SK-N-SH treated with all-trans-retinoic acid at 6 μM for 48 hours (cell line): Measurements from ENCODE around the gene MRTFA.

Experiments
- BACH2 ChIP-seq: fragments of 250-450 bp; sonication (Bioruptor Pico); IDR thresholded peaks from 2 replicates; pipeline ENCODE4 v1.9.0; 2021; ENCODE audit warnings: mild to moderate bottlenecking, borderline replicate concordance
- ESRRG ChIP-seq: fragments of 250-450 bp; sonication (Bioruptor Pico); IDR thresholded peaks from 2 replicates; pipeline ENCODE4 v1.6.1; 2021; ENCODE audit warnings: mild to moderate bottlenecking
- OSR1 ChIP-seq: fragments of 250-450 bp; sonication (Bioruptor Pico); IDR thresholded peaks from 2 replicates; pipeline ENCODE4 v1.8.0; 2022; ENCODE audit warnings: moderate library complexity, mild to moderate bottlenecking, inconsistent platforms
- PPARA ChIP-seq: fragments of 250-450 bp; sonication (Bioruptor Pico); IDR thresholded peaks from 2 replicates; pipeline ENCODE4 v1.5.0; 2020; ENCODE audit warnings: mild to moderate bottlenecking, borderline replicate concordance
- TCF4 ChIP-seq: fragments of 250-450 bp; sonication (Bioruptor Pico); IDR thresholded peaks from 2 replicates; pipeline ENCODE4 v1.8.0; 2021; ENCODE audit warnings: mild to moderate bottlenecking, moderate library complexity, borderline replicate concordance
- TOX ChIP-seq: fragments of 250-450 bp; sonication (Bioruptor Pico); IDR thresholded peaks from 2 replicates; pipeline ENCODE4 v1.8.0; 2021; ENCODE audit warnings: mild to moderate bottlenecking, moderate library complexity, borderline replicate concordance
- ZFP30 ChIP-seq: fragments of 450-650 bp; formaldehyde crosslinking; IDR thresholded peaks from 2 replicates; pipeline ENCODE4 v1.5.0; 2022; ENCODE audit warnings: mild to moderate bottlenecking, moderate library complexity
- ZNF565 ChIP-seq: fragments of 450-650 bp; formaldehyde crosslinking; conservative IDR thresholded peaks from 2 replicates; pipeline ENCODE4 v1.5.0; 2020; ENCODE audit warnings: low read depth, mild to moderate bottlenecking, moderate library complexity
- ZNF70 ChIP-seq: fragments of 450-650 bp; formaldehyde crosslinking; IDR thresholded peaks from 2 replicates; pipeline ENCODE4 v1.5.0; 2020; ENCODE audit warnings: mild to moderate bottlenecking, moderate library complexity

- no peak for TF ChIP-seq ZFP30 (CRISPR knock-in tag)
- no peak for TF ChIP-seq BACH2
- no peak for TF ChIP-seq OSR1 (CRISPR knock-in tag)
- no peak for TF ChIP-seq ESRRG (CRISPR knock-in tag)
- no peak for TF ChIP-seq PPARA (CRISPR knock-in tag)
- no peak for TF ChIP-seq TCF4
- TF ChIP-seq ZNF565 (CRISPR knock-in tag) = no peak
- TF ChIP-seq TOX (CRISPR knock-in tag) = no peak
- TF ChIP-seq ZNF70 = no peak
These were observed 22.6 kb upstream of the MRTFA start for GRCh38 chr22:40659166-40659565.
